Neural progenitor cell (in vitro differentiated cells): ENCODE data around the gene IGBP1.

Experiments
- EZH2 ChIP-seq: fragments of 200-600 bp; sonication (generic); IDR thresholded peaks from 2 replicates; pipeline ENCODE4 v1.6.1; 2017; ENCODE audit warnings: antibody characterized with exemption, mild to moderate bottlenecking, moderate library complexity
- EZH2phosphoT487 ChIP-seq: fragments of 200-600 bp; sonication (generic); IDR thresholded peaks from 2 replicates; pipeline ENCODE4 v1.6.1; 2017; ENCODE audit warnings: antibody characterized with exemption
- TF ChIP-seq, protein P1 (sequence below): fragments of 200-600 bp; sonication (generic); IDR thresholded peaks from 2 replicates; pipeline ENCODE4 v1.5.1; 2017; ENCODE audit warnings: antibody characterized with exemption, mild to moderate bottlenecking

DNA sequence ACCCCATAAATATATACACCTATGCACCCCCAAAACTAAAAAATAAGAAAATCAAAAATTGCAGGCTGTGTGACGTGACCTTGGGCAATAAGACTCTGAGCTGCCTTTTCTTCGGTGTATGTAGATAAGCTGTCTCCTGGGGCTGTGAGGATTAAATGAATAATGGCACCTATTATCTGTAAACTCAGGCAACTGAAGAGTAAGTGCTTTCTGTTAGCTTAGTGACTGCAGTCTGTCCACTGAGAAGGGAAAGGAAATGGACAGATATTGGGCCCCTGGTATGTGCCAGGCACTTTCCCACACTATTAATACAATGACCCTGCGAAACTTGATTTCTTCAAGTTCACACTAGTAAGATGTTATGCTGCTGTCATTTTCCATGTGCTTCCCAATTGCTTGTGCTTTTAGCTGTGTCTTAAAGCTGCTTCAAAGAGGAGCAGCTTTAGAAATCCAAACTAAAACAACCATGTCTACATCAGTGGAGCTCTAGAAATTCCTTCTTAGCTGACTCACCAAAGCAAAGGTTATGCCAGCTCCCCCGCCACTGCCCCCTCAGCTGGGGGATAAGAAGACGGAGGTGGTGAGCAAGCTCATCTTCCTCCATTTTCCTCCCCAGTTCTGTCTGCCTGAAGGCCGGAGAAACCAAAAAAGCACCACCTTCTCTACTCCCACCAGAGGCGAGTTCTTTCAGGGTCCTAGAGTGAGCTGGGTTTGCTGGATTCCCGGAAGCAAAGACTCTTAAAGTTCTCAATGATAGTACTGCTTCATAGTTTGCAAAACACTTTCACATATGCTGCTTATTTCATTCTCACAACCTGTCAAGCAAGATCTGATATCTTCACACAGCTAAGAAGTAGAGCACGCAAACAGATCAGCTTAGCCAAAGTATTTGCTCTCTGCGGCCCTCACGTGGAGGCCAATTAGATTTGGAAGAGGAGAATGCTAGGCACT is 35.3 kb downstream of the IGBP1 start:
- TF ChIP-seq EZH2phosphoT487, result no peak
- TF ChIP-seq, protein P1, sequence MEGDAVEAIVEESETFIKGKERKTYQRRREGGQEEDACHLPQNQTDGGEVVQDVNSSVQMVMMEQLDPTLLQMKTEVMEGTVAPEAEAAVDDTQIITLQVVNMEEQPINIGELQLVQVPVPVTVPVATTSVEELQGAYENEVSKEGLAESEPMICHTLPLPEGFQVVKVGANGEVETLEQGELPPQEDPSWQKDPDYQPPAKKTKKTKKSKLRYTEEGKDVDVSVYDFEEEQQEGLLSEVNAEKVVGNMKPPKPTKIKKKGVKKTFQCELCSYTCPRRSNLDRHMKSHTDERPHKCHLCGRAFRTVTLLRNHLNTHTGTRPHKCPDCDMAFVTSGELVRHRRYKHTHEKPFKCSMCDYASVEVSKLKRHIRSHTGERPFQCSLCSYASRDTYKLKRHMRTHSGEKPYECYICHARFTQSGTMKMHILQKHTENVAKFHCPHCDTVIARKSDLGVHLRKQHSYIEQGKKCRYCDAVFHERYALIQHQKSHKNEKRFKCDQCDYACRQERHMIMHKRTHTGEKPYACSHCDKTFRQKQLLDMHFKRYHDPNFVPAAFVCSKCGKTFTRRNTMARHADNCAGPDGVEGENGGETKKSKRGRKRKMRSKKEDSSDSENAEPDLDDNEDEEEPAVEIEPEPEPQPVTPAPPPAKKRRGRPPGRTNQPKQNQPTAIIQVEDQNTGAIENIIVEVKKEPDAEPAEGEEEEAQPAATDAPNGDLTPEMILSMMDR, result no peak
- TF ChIP-seq EZH2, result no peak
